ENCODE data around the gene NGEF.
A peak's percentile ranks its signal among the peaks of the same experiment; 100 is the strongest.

The NGEF gene

GRCh38 chr2:232993231-232993821 is 19.7 kb downstream of the NGEF start:
- DNase-seq: no peak

GRCh38 chr2:232986155-232986554 is 26.9 kb downstream of the NGEF start:
- DNase-seq: no peak

GRCh38 chr2:232984451-232985207 is 28.4 kb downstream of the NGEF start:
- peak; percentile 45 for DNase-seq

GRCh38 chr2:232983669-232984140 is 29.4 kb downstream of the NGEF start:
- DNase-seq: no peak

- peak; percentile 52 for DNase-seq
Observed at GRCh38 chr2:232982926-232983668, 30.0 kb downstream of the NGEF start.

GRCh38 chr2:232981767-232982360 is 31.2 kb downstream of the NGEF start:
- DNase-seq: peak; percentile 56

- peak; percentile 88 for DNase-seq
Observed at GRCh38 chr2:232981356-232981755, 31.7 kb downstream of the NGEF start.

- peak; percentile 75 for DNase-seq
Observed at GRCh38 chr2:232980683-232981082, 32.4 kb downstream of the NGEF start.

- DNase-seq: peak; percentile 88
Observed at GRCh38 chr2:232979871-232980461, 33.1 kb downstream of the NGEF start.

GRCh38 chr2:232977438-232977971 is 35.6 kb downstream of the NGEF start:
- peak; percentile 51 for DNase-seq

GRCh38 chr2:232976666-232977437 is 36.2 kb downstream of the NGEF start:
- peak; percentile 40 for DNase-seq

GRCh38 chr2:232976176-232976575 is 36.9 kb downstream of the NGEF start:
- peak; percentile 31 for DNase-seq

- no peak for DNase-seq
Observed at GRCh38 chr2:232974396-232974795, 38.7 kb downstream of the NGEF start.

- no peak for DNase-seq
Observed at GRCh38 chr2:232973796-232974195, 39.3 kb downstream of the NGEF start.

- DNase-seq: no peak
Observed at GRCh38 chr2:232973011-232973735, 39.9 kb downstream of the NGEF start.

- DNase-seq: no peak
Observed at GRCh38 chr2:232971744-232972143, 41.3 kb downstream of the NGEF start.

- peak; percentile 78 for DNase-seq
Observed at GRCh38 chr2:232970051-232970450, 43.0 kb downstream of the NGEF start.

- DNase-seq: no peak
Observed at GRCh38 chr2:232967474-232967873, 45.6 kb downstream of the NGEF start.

GRCh38 chr2:232966122-232966521 is 46.9 kb downstream of the NGEF start:
- no peak for DNase-seq

GRCh38 chr2:232963913-232964312 is 49.1 kb downstream of the NGEF start:
- no peak for DNase-seq

GRCh38 chr2:232960862-232961261 is 52.2 kb downstream of the NGEF start:
- peak; percentile 24 for DNase-seq

All from islet precursor cell (in vitro differentiated cells).